HuH-7.5 (cell line): Measurements from ENCODE around the gene PCID2.

ENCODE experiments used
- DNase-seq: peaks from one replicate; pipeline ENCODE4 v3.0.0; 2011; ENCODE audit warnings: low spot score

PCID2 gene

DNA sequence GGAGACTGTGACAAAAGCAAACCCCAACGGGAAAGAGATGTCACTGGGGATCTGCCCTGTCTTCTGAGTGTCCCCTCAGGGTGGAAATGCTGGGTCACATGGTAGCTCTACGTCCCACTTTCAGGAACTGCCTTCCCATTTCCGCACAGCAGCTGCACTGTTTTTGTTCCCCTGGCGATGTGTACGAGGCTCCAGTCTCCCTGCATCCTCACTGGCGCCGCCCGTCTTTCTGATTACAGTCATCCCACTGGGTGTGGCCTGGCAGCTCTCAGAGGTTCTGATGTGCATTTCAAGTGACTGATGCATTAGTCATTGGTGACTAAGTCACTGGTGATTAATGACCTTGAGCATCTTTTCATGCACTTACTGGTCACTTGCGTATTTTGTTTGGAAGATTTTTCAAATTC lies 21.2 kb downstream of the PCID2 start:
- DNase-seq: no peak

DNA sequence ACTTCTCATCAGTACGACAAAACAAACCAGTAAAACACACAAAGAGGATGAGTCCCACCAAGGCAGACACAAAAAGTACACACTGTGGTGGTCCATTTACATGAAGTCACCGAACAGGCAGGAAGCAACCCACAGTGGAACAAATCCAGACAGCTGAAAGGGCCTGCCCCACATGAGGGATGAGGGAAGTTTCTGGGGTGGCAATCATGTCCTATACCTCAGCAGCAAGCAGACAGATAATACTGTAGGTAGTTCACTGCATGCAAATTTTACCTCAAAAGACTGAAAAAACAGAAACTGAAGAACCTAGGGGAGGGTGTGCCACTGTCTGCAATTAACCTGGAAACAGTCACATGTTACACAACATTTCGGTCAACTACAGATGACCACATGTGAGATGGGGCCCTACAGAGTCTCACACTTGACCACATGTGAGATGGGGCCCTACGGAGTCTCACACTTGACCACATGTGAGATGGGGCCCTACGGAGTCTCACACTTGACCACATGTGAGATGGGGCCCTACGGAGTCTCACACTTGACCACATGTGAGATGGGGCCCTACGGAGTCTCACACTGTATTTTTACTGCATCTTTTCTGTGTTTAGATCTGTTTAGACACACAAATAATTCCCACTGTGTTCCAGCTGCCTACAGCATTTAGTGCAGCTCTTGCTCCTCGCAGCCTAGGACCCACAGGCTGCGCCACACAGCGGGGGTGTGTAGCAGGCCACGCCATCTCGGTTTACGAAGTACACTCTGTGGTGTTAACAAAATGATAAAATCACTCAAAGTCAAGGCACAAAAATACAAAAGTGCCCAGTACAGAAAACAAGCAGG lies 22.2 kb downstream of the PCID2 start:
- DNase-seq: no peak

- DNase-seq: no peak
These were observed 23.7 kb downstream of the PCID2 start for GRCh38 chr13:113184568-113185440.

GRCh38 chr13:113183450-113184129 lies 24.9 kb downstream of the PCID2 start:
- DNase-seq: peak; percentile 51

- no peak for DNase-seq
These were observed 26.4 kb downstream of the PCID2 start for GRCh38 chr13:113182046-113182445.

GRCh38 chr13:113179374-113180230 lies 28.9 kb downstream of the PCID2 start:
- DNase-seq: no peak

- no peak for DNase-seq
These were observed 29.6 kb downstream of the PCID2 start for GRCh38 chr13:113178896-113179167.

DNA sequence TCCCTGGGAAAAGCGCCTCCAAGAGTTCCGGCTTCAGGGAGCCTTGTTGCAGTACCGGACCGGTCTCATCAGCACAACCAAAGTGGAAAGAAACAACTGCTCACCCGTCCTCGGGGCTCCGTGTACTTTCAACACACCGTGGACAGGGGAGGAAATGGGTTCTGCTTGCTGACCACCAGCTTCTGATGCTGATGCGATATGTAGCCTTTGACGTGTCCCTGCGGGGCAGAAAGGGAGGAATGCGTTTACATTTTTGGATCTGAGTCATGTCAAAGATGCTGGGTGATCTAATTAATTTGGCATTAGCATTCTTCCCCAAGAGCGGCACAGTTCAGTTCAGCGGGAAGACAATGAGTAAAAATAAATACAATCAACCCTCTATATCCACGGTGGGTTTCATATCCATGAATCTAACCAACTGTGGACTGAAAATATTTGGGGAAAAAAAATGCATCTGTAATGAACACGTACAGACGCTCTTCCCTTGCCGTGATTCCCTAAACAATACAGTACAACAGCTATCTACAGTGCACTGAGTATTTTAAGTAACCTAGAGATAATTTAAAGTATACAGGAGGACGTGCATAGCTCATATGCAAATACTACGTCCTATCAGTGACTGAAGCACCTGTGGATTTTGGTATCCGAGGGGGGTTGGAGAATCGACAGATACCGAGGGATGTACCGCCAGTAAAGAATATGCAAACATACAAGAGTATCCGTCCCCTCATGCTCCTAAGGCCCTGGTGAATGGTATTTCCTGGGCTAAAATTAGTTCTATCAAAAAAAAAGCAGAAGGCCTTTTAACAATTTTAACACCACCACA lies 30.2 kb downstream of the PCID2 start:
- no peak for DNase-seq

DNA sequence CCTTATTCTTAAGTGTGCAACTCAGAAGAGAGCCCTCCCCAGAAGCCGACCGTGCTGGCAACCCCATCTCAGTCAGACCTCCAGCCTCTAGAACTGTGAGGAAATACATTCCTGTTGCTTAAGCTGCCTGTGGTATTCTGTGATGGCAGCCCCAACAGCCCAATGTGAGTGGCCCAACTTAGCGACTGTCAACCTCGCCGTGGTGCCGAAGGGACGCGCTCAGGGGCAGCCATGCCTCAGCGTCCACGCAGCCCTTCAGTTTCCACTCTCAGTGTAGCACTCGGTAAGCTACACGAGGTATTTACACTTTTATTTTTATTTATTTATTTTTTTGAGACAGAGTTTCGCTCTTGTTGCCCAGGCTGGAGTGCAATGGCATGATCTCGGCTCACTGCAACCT lies 31.6 kb downstream of the PCID2 start:
- no peak for DNase-seq

DNA sequence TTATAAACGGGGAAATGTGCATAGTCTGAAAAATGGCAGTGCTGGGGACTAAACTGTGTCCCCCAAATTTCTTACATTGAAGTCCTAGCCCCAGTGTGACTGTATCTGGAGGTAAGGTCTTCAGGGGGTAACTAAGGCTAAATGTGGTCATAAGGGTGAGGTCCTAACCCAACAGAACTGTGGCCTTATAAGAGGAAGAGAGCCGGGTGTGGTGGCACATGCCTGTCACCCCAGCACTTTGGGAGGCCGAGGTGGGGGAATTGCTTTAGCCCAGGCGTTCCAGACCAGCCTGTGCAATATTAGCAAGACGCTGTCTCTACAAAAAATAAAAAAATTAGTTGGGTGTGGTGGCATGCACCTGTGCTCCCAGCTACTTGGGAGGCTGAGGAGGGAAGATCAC lies 32.2 kb downstream of the PCID2 start:
- no peak for DNase-seq

DNA sequence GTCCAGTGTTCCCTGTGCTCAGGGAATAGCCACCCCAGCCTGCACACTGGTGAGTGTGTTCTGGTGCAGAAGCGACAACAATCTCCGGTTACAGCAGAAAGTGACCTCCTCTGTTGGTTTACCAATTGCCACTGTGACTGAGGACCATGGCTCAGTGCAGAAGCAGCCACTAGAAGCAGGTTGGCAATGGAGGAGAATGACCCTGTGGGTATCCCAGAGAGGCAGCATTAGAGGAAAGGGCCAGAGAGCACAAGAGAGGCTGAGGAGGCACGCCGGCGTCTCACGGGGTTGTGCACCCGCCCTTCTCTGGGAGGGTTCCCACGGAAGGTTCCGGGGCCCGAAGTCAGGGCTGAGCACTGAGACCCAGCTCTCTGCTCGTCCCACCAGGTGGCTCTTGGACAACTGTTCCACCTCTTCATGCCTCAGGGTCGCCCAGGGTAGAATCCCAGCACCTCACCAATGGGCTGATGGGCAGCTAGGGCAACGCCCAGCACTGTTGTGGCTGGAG lies 36.0 kb downstream of the PCID2 start:
- DNase-seq: no peak

DNA sequence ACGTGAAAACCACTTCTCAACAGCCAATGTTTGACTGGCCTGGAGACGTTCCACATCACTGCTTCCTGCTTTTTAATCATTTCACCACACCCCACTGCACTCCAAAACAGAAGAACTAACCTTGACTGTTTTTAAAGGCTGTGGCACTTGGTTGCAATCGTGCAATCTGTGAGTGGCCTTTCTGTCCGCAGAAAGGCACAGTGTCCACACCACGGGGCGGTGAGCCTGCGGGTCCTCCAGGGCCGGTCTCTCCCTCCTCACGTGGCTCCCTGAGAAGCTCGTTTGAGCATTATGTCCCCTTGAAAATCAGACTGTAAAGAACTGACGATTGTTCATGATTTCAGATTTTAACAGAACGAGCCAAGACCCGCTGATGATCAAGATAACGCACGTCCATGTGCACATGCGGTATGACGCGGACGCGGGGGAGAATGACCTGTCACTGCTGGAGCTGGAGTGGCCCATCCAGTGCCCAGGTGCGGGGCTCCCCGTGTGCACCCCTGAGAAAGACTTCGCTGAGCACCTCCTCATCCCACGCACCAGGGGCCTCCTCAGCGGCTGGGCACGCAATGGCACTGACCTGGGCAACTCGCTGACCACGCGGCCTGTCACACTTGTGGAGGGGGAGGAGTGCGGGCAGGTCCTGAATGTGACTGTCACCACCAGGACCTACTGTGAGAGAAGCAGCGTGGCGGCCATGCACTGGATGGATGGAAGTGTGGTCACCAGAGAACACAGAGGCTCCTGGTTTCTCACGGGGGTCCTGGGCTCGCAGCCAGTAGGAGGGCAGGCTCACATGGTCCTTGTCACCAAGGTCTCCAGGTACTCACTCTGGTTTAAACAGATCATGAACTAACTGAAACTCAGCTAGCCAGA lies 37.0 kb downstream of the PCID2 start:
- no peak for DNase-seq

- no peak for DNase-seq
These were observed 38.0 kb downstream of the PCID2 start for GRCh38 chr13:113170511-113170910.

- peak; percentile 60 for DNase-seq
These were observed 38.9 kb downstream of the PCID2 start for GRCh38 chr13:113169277-113170272.

DNA sequence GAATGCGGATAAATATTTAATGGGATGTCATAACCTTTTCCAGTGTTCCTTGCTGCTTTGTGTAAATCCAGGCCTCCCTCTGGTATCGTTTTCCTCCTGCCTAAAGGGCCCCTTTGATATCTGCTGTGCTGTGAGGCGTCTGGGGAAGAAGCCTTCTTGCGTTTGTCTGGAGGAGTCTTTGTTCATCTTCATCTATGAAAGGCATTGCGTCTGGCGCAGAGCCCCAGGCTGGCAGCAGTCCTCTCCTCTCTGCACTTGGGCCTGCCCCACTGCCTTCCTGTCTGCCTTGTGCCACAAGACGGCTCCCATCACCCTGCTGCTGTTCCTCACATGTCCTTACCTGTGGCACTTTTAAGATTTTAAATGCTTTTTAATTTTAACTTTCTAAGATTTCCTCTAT lies 40.3 kb downstream of the PCID2 start:
- DNase-seq: no peak

- no peak for DNase-seq
These were observed 40.9 kb downstream of the PCID2 start for GRCh38 chr13:113167575-113167974.

GRCh38 chr13:113167155-113167554 lies 41.3 kb downstream of the PCID2 start:
- DNase-seq: no peak

GRCh38 chr13:113166681-113167080 lies 41.8 kb downstream of the PCID2 start:
- DNase-seq: no peak

- DNase-seq: no peak
These were observed 42.2 kb downstream of the PCID2 start for GRCh38 chr13:113166266-113166665.
